ENCODE results near the gene TTC23. TPM values are rescaled to one million over a fixed set of nuclear protein-coding genes. Genes with fewer than 3 reads are reported as not detected.

Gene TTC23
- total RNA-seq, 2 donors from 2014 or later, result 6.2 to 26.4 TPM

DNA sequence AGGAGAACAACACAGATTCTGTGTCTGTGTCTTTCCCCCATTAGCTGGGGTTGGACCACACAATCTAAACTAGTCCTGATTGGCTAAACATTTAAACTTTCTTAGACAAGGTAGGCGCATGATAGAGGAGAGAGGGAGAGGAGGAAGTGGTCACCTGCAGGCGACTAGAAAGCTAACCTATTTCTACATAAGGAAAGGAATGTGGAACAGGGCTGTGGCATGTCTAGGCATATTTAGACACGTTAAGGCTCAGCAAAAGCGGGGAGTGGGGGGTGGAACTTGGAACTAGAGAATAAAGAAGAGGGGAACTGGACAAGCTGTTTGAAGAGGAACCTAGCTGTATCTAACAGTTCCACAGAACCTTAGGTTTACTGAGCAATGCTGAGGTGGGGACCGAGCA lies 14.7 kb upstream of the TTC23 start:
- H3K27ac ChIP-seq, result no peak overlapping the region
- intact Hi-C loops (cut with DNase I), result loop anchor here (10.0 kb wide), 1 partner anchor 451 kb away; no protein-coding TSS in a partner anchor
- peaks cover 22% of the 10 kb centered on the region for H3K4me1 ChIP-seq
- no peaks in the 10 kb centered on the region for H3K36me3 ChIP-seq (replicated peaks in 1 of 2; ENCODE audit: insufficient read depth in 1 of 2, low read depth in 2 of 2)
- ATAC-seq (no peak), DNase-seq (no peak)
- WGBS, 2 donors, result 85 to 88% methylated on average over 5 of the region's 5 CpGs
- no peaks in the 10 kb centered on the region for H3K9me3 ChIP-seq
- H3K4me3 ChIP-seq, result no peak overlapping the region
- TF ChIP-seq POLR2A (IDR thresholded peaks at IDR 0.05), result no peak
- TF ChIP-seq, protein P1, sequence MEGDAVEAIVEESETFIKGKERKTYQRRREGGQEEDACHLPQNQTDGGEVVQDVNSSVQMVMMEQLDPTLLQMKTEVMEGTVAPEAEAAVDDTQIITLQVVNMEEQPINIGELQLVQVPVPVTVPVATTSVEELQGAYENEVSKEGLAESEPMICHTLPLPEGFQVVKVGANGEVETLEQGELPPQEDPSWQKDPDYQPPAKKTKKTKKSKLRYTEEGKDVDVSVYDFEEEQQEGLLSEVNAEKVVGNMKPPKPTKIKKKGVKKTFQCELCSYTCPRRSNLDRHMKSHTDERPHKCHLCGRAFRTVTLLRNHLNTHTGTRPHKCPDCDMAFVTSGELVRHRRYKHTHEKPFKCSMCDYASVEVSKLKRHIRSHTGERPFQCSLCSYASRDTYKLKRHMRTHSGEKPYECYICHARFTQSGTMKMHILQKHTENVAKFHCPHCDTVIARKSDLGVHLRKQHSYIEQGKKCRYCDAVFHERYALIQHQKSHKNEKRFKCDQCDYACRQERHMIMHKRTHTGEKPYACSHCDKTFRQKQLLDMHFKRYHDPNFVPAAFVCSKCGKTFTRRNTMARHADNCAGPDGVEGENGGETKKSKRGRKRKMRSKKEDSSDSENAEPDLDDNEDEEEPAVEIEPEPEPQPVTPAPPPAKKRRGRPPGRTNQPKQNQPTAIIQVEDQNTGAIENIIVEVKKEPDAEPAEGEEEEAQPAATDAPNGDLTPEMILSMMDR (IDR thresholded peaks at IDR 0.05), result no peak
- no peaks in the 10 kb centered on the region for H3K27me3 ChIP-seq

DNA sequence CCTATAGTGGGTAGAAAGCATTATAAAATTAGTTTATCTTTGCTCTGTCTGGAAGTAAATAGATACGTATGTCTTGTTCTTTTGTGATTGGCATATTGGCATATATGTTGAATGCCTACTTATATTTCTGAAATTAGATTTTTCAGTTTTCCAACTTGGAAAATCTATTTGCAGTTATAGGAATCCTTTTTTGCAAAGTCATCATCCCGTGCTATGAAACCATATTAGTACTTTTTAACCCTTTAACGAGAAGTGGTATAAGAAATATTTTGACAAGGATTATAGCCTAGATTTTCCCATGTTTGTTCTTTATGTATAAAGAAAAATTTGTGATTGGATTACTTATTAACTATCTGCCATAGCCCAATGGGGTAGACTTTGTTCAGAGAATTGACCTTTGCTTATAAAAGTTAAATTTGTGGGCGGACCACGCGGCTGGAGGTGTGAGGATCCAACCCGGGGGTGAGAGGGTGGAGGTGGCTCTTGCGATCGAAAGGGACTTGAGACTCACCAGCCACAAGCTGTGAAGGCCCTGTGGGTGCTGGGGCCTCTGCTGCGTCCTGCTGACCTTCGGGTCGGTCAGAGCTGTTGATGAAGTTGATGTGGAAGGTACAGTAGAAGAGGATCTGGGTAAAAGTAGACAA lies 7.8 kb upstream of the TTC23 start:
- ATAC-seq (no peak), DNase-seq (no peak)
- no peak for TF ChIP-seq POLR2A (IDR thresholded peaks at IDR 0.05)
- TF ChIP-seq, protein P1 (IDR thresholded peaks at IDR 0.05), result no peak
- Histone ChIP-seq H3K4me1 (peaks cover 29% of the 10 kb centered on the region), H3K9me3 (no peaks in the 10 kb centered on the region), H3K4me3 (no peak overlapping the region), H3K36me3 (replicated peaks in 1 of 2; ENCODE audit: insufficient read depth in 1 of 2, low read depth in 2 of 2) (no peaks in the 10 kb centered on the region), H3K27ac (no peak overlapping the region), H3K27me3 (no peaks in the 10 kb centered on the region)
- intact Hi-C loops (cut with DNase I), result no loop called here
- 84 to 88% methylated on average over 12 of the region's 12 CpGs for WGBS, 2 donors

DNA sequence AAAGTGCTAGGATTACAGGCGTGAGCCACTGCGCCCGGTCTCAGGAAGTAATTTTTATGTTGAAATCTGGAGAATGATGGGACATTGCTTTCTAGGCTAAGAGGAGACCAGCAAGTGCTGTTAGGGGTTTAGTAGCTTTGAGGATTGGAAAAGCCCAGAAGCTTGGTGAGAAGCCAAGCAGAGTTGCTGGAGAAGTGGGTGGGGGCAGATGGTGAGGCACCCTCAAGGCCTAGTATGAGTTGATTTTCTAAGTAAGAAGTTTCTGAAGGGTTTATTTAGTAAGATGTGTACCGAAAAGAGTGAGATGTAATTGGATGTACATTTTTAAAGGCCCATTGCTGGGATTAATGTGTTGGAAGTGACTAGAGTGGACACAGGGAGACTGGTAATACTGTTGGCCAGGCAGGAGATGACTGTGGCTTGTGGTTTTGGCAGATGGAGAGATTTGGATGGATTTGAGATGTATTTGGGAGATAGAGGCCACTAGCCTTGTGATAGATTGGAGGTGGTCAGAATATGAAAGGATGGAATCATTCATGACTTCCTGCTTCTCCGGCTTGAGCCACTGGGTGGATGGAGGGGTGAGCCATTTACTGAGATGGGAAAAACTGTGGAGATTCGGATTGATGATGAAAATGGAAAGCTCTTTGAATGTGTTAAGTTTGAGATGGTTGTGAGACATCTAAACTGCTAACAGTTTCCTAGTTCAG lies 4.2 kb upstream of the TTC23 start:
- intact Hi-C loops (cut with DNase I), result no loop called here
- ATAC-seq (no peak), DNase-seq (no peak)
- H3K27me3 ChIP-seq, result no peaks in the 10 kb centered on the region
- TF ChIP-seq, protein P1 (IDR thresholded peaks at IDR 0.05), result no peak
- no peak for TF ChIP-seq POLR2A (IDR thresholded peaks at IDR 0.05)
- peaks cover 41% of the 10 kb centered on the region for H3K4me1 ChIP-seq
- H3K27ac ChIP-seq, result peak overlapping the region in 1 of 4 donors; percentile 49
- 89 to 98% methylated on average over 6 of the region's 6 CpGs for WGBS, 2 donors
- H3K4me3 ChIP-seq, result no peak overlapping the region
- H3K36me3 ChIP-seq (replicated peaks in 1 of 2; ENCODE audit: insufficient read depth in 1 of 2, low read depth in 2 of 2), result no peaks in the 10 kb centered on the region
- no peaks in the 10 kb centered on the region for H3K9me3 ChIP-seq

- H3K27me3 ChIP-seq, result no peaks in the 10 kb centered on the region
- no peak overlapping the region for H3K4me3 ChIP-seq
- ATAC-seq (no peak), DNase-seq (no peak)
- H3K4me1 ChIP-seq, result peaks cover 51% of the 10 kb centered on the region
- peak overlapping the region in 3 of 4 donors; percentile 89 to 97 (median 96) for H3K27ac ChIP-seq
- H3K36me3 ChIP-seq (replicated peaks in 1 of 2; ENCODE audit: insufficient read depth in 1 of 2, low read depth in 2 of 2), result no peaks in the 10 kb centered on the region
- no peaks in the 10 kb centered on the region for H3K9me3 ChIP-seq
- TF ChIP-seq, protein P1 (IDR thresholded peaks at IDR 0.05), result no peak
- no peak for TF ChIP-seq POLR2A (IDR thresholded peaks at IDR 0.05)
- 33 to 34% methylated on average over 7 of the region's 7 CpGs for WGBS, 2 donors
- intact Hi-C loops (cut with DNase I), result no loop called here
Measured at GRCh38 chr15:99252326-99252725, 2.9 kb upstream of the TTC23 start.
